Mammary epithelial cell (primary cell): ENCODE data around the gene C16orf87.

Experiments used
- EZH2 ChIP-seq: IDR thresholded peaks from 2 replicates; pipeline ENCODE4 v1.6.1; 2012; ENCODE audit warnings: low read length, inconsistent platforms, borderline replicate concordance
- TF ChIP-seq, protein P1 (sequence below), 2 donors: IDR thresholded peaks in 1 of 2; conservative IDR thresholded peaks in 1 of 2; 2 replicates each; pipeline ENCODE4 v1.5.1; 2011 to 2012; ENCODE audit warnings: inconsistent platforms in 2 of 2, low read length in 2 of 2, mild to moderate bottlenecking in 2 of 2, control low read depth in 1 of 2, low read depth in 1 of 2; ENCODE audit not compliant: insufficient read depth in 1 of 2; ENCODE audit errors: extremely low read depth in 1 of 2

GRCh38 chr16:46828292-46828691 lies 2.7 kb downstream of the C16orf87 start:
- TF ChIP-seq, protein P1, sequence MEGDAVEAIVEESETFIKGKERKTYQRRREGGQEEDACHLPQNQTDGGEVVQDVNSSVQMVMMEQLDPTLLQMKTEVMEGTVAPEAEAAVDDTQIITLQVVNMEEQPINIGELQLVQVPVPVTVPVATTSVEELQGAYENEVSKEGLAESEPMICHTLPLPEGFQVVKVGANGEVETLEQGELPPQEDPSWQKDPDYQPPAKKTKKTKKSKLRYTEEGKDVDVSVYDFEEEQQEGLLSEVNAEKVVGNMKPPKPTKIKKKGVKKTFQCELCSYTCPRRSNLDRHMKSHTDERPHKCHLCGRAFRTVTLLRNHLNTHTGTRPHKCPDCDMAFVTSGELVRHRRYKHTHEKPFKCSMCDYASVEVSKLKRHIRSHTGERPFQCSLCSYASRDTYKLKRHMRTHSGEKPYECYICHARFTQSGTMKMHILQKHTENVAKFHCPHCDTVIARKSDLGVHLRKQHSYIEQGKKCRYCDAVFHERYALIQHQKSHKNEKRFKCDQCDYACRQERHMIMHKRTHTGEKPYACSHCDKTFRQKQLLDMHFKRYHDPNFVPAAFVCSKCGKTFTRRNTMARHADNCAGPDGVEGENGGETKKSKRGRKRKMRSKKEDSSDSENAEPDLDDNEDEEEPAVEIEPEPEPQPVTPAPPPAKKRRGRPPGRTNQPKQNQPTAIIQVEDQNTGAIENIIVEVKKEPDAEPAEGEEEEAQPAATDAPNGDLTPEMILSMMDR (conservative IDR thresholded peaks at IDR 0.05 in 1 of 2, IDR thresholded peaks at IDR 0.05 in 1 of 2; ENCODE audit: extremely low read depth in 1 of 2, insufficient read depth in 1 of 2, low read depth in 1 of 2, low read length in 2 of 2) = no peak
- TF ChIP-seq EZH2 = no peak
